Measurements from ENCODE around the gene PDE6C. TPM values are rescaled to one million over a fixed set of nuclear protein-coding genes. Genes with fewer than 3 reads are reported as not detected.

PDE6C gene
- total RNA-seq, 4 donors from 2014 or later = not detected

GRCh38 chr10:93584445-93584844 is 27.9 kb upstream of the PDE6C start:
- TF ChIP-seq POLR2A (IDR thresholded peaks at IDR 0.05) = no peak
- TF ChIP-seq, protein P1, sequence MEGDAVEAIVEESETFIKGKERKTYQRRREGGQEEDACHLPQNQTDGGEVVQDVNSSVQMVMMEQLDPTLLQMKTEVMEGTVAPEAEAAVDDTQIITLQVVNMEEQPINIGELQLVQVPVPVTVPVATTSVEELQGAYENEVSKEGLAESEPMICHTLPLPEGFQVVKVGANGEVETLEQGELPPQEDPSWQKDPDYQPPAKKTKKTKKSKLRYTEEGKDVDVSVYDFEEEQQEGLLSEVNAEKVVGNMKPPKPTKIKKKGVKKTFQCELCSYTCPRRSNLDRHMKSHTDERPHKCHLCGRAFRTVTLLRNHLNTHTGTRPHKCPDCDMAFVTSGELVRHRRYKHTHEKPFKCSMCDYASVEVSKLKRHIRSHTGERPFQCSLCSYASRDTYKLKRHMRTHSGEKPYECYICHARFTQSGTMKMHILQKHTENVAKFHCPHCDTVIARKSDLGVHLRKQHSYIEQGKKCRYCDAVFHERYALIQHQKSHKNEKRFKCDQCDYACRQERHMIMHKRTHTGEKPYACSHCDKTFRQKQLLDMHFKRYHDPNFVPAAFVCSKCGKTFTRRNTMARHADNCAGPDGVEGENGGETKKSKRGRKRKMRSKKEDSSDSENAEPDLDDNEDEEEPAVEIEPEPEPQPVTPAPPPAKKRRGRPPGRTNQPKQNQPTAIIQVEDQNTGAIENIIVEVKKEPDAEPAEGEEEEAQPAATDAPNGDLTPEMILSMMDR (IDR thresholded peaks at IDR 0.05) = no peak
- Histone ChIP-seq H3K9me3 (peaks cover 0 to 6% (median 0%) of the 10 kb centered on the region in 3 donors), H3K4me1 (no peaks in the 10 kb centered on the region), H3K27ac (no peak overlapping the region), H3K4me3 (no peak overlapping the region), H3K27me3 (peaks cover 0 to 8% (median 0%) of the 10 kb centered on the region in 4 donors), H3K36me3 (no peaks in the 10 kb centered on the region)
- intact Hi-C loops (cut with DNase I) = no loop called here
- no peak for DNase-seq
- 89 to 94% methylated on average over 4 to 7 of the region's 7 CpGs for whole genome bisulfite sequencing, 2 donors

GRCh38 chr10:93589648-93590562 is 22.4 kb upstream of the PDE6C start:
- no peaks in the 10 kb centered on the region for H3K9me3 ChIP-seq
- no peaks in the 10 kb centered on the region for H3K36me3 ChIP-seq
- TF ChIP-seq, protein P1 (IDR thresholded peaks at IDR 0.05) = no peak
- no peak for TF ChIP-seq POLR2A (IDR thresholded peaks at IDR 0.05)
- WGBS, 2 donors = 77 to 82% methylated on average over 15 of the region's 15 CpGs
- no peak overlapping the region for H3K27ac ChIP-seq
- H3K4me3 ChIP-seq = no peak overlapping the region
- H3K27me3 ChIP-seq = no peaks in the 10 kb centered on the region
- peaks cover 0 to 5% (median 0%) of the 10 kb centered on the region in 3 donors for H3K4me1 ChIP-seq
- intact Hi-C loops (cut with DNase I) = no loop called here
- DNase-seq = no peak

DNA sequence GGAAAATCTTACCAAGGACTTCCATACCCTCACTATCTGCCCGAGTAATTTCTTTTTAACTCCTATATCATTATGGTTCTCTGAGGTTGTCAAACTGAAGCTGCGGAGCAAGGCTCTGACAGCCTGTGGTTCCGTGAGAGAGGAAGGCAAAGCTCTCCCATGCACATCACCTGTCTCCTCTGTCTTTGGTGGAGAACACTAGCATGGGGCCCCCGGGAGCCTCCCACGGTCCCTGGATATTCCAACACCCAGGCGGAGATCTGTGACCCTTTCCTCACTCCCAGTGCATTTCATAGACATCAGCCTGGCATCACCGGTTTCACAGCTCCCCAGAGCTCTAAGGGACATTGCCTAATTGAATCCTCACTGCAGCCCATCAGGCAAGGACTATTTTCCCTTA is 21.7 kb upstream of the PDE6C start:
- Histone ChIP-seq H3K27me3 (no peaks in the 10 kb centered on the region), H3K4me3 (no peak overlapping the region), H3K4me1 (peaks cover 0 to 5% (median 0%) of the 10 kb centered on the region in 3 donors), H3K9me3 (no peaks in the 10 kb centered on the region), H3K27ac (no peak overlapping the region), H3K36me3 (no peaks in the 10 kb centered on the region)
- 82 to 93% methylated on average over 4 to 7 of the region's 7 CpGs for WGBS, 2 donors
- TF ChIP-seq POLR2A (IDR thresholded peaks at IDR 0.05) = no peak
- TF ChIP-seq, protein P1 (IDR thresholded peaks at IDR 0.05) = no peak
- intact Hi-C loops (cut with DNase I) = no loop called here
- DNase-seq = no peak

GRCh38 chr10:93591065-93591808 is 21.1 kb upstream of the PDE6C start:
- WGBS, 2 donors = 59 to 63% methylated on average over 6 to 8 of the region's 8 CpGs
- no peak for DNase-seq
- Histone ChIP-seq H3K27me3 (no peaks in the 10 kb centered on the region), H3K27ac (no peak overlapping the region), H3K36me3 (no peaks in the 10 kb centered on the region), H3K9me3 (no peaks in the 10 kb centered on the region), H3K4me1 (peaks cover 0 to 5% (median 0%) of the 10 kb centered on the region in 3 donors), H3K4me3 (no peak overlapping the region)
- intact Hi-C loops (cut with DNase I) = no loop called here
- TF ChIP-seq, protein P1 (IDR thresholded peaks at IDR 0.05) = no peak
- no peak for TF ChIP-seq POLR2A (IDR thresholded peaks at IDR 0.05)

GRCh38 chr10:93593254-93593653 is 19.1 kb upstream of the PDE6C start:
- Histone ChIP-seq H3K9me3 (no peaks in the 10 kb centered on the region), H3K4me3 (no peak overlapping the region), H3K27ac (no peak overlapping the region), H3K36me3 (no peaks in the 10 kb centered on the region), H3K4me1 (peaks cover 0 to 5% (median 0%) of the 10 kb centered on the region in 3 donors), H3K27me3 (no peaks in the 10 kb centered on the region)
- intact Hi-C loops (cut with DNase I) = no loop called here
- no peak for DNase-seq
- WGBS, 2 donors = 82 to 100% methylated on average over 3 to 4 of the region's 4 CpGs
- no peak for TF ChIP-seq POLR2A (IDR thresholded peaks at IDR 0.05)
- TF ChIP-seq, protein P1 (IDR thresholded peaks at IDR 0.05) = no peak

All from esophagus squamous epithelium (tissue), 5 donors.